Measurements from ENCODE around the gene ACP7.
A peak's percentile ranks its signal among the peaks of the same experiment; 100 is the strongest.
"Not testable (repeated sequence)": the region's sequence is repeated elsewhere in the genome, so short reads cannot be mapped to it uniquely, and the experiment has no call there.

The ACP7 gene

DNA sequence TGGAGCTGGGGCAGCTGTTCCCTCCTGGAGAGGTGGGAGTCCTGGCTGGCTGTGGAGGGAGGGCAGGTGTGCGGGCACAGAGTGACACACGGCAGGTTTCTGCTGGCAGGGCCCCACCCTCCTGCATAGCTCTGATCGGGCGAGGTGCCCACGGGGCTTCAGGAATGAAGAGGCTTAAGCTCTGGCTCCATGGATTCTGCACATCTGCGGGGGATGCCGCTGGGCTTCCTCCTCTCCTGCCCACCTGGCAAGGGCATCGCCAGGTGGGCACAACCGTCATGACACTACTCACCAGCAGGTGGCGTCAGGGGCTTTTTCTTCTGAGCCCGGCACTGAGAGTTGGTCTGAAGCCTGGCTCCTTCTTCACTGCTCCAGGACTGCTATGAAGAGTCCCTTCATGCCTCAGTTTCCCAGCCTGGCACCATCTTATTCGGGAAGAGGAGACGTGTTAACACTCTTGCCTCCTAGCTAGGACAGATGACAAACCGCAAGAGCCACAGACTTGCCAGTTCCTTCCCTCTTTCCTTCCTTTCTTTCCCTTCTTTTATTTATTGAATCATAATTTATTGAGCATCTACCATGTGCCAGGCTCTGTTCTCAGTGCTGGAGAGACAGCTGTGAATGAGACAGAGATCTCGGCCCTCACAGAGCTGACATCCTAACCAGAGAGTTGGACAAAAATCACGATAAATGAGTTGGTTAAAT, 26.2 kb downstream of the ACP7 start:
- no peak for FAIRE-seq

DNA sequence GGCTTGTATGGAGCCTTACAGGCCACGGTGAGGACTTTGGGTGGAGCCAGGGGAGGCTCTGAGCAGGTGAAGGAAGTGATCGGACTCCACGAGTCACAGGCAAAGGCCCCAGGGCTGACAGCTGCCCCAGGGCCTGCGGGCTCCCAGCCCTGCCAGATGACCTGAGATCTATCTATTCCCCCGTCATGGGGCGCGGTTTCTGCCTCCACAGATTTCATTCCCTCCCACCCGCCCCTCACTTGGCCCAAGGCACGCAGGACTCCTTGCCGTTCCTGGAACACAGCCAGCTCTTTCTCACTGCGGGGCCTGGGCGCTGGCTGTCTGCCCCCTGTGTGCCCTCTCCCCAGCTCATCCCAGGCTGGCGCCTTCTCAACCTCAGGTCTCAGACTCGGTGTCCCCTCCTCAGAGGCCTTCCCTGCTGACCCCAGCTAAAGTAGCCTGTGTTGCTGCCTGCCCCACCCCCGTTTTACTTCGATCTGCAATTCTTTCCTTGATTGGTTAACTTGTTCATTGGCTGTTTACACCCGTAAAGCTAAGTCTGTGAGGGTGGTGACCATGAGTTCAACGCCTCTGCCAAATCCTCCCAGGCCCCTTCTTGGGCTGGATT, 27.5 kb downstream of the ACP7 start:
- no peak for FAIRE-seq

DNA sequence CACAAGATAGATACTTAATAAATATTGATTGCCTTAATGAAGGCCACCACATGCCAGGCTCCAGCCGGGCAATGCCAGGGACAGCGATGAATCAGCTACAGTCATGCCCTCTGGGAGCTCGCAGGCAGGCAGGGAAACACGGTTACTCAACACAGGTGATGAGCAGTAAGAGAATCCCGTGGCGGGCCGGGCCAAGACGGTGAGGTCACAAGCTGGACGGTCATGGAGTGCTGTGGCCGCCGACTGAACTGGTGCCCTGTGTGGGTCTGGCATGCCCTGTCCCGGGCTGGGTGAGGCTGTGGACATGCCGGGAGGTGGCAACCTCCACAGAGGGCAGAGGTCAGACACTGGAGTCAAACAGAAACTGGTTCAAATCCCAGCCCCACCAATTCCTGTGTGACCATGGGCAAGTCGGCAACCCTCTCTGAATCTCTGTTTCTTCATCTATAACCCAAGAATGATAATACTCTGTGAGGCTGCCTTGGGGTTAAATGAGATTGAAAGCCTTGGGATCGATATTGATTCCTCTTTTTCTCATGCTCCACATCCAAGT, 28.2 kb downstream of the ACP7 start:
- FAIRE-seq, result no peak

DNA sequence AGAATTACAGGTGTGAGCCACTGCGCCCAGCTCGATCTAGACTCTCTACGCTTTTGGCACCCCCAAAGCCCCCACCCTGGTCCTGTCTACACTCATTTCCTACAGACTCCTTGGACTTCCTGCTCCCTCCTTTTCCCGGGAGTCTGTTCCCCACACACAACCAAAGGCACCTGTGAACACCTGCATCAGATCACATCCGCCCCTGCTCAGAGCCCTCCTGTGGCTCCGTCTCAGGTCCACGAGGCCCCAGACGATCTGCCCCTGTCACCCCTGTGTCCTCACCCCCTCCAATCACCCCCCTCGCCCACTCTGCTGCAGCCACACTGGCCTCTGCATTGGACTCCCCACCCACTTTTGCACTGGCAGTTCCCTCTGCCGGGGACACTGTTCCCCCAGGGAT, 29.0 kb downstream of the ACP7 start:
- no peak for FAIRE-seq

DNA sequence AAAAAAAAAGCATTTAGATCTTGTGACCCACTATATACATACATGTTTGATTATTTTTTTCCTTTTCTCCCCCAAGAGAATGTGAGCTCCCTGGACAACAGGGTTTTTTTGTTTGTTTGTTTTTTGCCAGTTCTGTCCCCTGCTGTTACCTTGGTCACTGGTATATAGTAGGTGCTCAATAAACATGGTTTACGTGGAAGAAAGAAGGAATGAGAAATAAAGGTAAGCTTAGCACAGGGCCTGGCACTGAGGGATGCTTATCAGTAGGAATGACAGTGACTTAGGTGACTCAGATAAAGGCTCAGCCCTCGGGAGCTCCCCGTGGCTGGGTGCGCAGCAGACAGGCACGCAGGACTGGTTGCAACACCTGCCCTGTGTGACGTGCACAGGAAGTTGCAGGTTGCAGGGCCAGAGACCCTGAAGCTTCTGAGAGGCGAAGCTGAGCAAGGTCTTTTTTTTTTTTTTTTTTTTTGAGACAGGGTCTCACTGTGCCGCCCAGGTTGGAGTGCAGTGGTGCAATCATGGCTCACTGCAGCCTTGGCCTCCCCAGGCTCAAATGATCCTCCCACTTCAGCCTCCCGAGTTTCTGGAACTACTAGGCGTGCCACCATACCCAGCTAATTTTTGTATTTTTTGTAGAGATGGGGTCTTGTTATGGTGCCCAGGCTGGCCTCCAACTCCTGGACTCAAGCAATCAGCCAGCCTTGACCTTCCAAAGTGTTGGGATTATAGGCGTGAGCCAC, 31.1 kb downstream of the ACP7 start:
- no peak for FAIRE-seq

DNA sequence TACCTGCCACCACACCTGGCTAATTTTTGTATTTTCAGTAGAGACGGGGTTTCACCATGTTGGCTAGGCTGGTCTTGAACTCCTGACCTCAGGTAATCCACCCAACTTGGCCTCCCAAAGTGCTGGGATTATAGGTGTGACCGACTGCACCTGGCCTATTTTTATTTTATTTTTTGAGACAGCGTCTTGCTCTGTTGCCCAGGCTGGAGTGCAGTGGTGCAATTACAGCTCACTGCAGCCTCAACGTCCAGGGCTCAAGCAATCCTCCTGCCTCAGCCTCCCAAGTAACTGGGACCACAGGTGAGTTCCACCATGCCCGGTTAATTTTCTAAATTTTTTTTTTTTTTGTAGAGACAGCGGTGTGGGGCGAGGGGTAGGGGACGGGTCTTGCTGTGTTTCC, 32.9 kb downstream of the ACP7 start:
- not testable (repeated sequence) for FAIRE-seq

DNA sequence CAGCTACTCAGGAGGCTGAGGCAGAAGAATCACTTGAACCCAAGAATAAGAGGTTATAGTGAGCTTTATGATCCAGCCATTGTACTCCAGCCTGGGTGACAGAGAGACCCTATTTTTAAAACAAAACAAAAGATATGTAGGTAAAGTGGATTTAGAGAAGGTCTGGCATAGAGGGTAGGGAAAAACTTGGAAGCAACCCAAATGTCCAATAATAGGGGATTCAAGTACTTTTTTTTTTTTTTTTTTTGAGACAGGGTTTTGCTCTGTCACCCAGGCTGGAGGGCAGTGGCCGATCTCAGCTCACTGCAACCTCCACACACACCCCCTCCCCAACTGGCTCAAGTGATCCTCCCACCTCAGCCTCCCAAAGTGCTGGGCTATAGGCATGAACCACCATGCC, 35.7 kb downstream of the ACP7 start:
- no peak for FAIRE-seq

DNA sequence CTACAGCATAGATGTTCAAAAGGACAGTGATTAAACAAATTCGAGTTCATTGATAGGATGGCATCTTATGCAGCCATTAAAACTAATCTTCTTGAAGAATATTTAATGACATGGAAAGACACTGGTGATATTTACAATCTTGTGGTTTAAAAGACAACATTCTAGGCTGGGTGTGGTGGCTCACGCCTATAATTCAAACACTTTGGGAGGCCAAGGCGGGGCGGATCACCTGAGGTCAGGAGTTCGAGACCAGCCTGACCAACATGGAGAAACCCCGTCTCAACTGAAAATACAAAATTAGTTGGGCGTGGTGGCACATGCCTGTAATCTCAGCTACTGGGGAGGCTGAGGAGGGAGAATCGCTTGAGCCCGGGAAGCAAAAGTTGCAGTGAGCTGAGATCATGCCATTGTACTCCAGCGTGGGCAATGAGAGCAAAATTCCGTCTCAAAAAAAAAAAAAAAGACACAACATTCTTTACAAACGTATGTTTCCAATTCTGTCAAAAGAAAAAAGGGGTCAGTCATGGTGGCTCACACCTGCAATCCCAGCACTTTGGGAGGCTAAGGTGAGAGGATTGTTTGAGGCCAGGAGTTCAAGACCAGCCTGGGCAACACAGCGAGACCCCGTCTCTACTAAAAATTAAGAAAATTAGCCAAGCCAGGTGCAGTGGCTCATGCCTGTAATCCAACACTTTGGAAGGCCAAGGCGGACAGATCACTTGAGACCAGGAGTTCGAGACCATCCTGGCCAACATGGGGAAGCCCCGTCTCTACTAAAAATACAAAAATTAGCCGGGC, 39.0 kb downstream of the ACP7 start:
- FAIRE-seq, result no peak

DNA sequence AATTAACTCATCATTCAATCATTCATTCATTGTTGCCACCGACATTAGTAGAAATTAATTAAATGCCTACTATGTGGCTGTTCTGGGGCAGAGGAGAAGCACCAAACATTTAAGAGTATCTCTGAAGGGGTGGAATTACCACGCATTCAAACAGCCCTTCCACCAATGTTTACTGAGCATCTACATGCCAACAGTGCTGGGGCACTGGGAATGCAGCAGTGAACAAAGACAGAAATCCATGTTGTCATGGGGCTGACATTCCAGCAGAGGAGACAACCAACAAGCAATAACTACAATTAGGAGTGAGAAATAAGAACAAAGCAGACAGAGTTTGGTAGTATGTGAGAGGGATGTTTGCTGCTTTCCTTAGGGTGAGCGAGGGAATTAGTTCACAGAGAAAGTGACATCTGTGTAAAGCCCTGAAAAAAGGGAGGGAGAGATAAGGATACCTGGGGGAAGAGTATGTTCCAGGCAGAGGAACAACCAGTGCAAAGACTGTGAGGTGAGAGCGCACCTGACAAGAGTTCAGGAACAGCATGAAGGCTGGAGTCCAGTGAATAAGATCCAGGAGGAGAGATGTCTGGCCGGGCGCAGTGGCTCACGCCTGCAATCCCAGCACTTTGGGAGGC, 40.1 kb downstream of the ACP7 start:
- FAIRE-seq, result no peak

DNA sequence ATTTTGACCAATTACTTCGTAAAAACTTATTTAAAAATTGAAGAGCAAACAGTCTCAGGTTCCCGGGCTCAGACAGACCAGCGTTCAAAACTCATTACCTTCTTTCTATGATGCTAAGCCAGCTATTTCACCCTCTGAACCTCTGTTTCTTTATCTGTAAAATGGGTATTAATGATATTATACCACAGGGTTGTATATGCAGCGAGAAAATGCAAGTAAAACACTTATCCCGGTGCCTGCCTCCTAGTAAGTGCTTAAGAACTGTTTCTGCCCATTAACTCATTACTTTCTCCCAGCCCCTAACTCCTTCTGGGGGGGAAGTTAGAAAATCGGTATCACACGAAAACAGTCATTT, 41.0 kb downstream of the ACP7 start:
- FAIRE-seq, result no peak

DNA sequence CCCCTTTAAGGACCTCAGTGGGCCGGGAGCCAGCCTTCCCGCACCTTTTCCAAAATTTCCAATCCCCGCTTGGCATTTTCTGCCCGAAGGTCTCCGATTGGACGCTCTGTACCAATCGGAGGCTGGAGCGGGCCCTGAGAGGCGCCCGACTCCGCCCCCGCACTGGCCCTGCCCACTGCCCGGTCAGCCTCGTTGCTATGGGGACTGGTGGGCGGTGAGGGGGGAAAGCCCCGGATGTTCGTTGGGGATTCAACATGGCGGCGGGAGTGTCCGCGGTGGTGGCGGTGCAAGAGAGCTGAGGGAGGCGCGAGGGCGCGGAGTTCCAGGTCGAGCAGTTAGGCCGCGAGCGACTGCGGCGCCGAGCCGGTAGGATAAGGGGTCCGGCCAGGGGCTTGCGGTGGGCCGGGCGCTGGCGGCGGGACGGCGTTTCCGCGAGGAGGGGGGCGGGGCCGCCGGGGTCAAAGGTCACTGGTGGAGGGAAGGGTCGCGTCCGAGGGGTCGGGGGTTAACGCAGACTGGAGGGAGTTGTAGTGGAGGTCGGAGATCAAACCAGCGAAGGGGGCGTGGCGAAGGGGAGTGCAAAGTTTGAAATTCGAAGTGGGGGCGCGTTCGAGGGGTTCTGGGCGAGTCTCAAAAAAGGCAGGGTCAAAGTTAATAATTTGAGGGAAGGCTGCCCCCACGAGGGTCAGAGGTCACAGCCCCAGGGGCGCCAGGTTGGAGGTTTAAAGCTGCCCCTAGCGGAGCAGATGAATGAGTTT, 41.6 kb downstream of the ACP7 start, which contains the start of gene PAK4:
PAK4 (plus strand) TSS at position 233 of the 758 bp plus-strand sequence. CDS start 43,768 bp downstream, outside the sequence.
- peak; percentile 98 for FAIRE-seq

DNA sequence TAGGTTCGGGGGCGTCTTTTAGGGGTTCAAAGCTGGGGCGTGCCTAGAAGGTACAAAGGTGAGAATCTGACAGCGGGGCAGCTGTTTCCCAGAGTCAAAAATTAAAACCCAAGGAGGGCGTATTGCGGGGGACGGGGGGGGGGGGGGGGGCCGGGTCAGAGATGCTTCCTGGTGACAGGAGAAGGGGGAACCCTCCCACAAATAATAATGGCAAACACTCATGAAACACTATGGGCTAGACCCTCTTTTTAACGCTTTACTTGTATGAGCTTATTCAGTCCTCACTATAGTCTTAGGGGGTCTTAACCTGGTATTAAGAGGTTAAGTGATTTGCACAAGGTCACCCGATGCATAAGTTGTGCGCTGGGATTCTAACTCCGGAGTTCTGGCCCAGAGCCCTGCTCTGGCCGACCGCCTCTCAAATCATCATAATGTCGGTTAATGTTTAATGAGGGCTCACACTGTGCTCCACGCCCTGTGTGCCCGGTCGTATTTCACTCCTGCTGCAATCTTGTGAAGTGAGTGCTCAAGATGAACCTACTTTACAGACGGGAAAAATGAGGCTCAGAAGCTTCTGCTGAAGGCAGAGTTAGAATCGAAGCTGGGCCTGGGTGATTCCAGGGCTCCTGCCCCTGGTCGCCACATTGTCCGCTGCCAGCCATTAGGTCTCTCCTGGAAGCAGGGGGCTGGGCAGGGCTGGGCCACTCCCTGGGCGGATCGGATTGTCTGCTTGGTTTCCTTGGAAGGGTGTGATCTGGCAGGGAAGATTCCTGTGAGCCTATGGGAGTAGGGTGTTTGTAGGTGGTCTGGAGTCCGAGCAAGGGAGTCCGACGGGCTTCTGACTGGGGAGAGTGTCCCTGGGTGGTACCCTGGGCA, 42.4 kb downstream of the ACP7 start:
- FAIRE-seq, result no peak

DNA sequence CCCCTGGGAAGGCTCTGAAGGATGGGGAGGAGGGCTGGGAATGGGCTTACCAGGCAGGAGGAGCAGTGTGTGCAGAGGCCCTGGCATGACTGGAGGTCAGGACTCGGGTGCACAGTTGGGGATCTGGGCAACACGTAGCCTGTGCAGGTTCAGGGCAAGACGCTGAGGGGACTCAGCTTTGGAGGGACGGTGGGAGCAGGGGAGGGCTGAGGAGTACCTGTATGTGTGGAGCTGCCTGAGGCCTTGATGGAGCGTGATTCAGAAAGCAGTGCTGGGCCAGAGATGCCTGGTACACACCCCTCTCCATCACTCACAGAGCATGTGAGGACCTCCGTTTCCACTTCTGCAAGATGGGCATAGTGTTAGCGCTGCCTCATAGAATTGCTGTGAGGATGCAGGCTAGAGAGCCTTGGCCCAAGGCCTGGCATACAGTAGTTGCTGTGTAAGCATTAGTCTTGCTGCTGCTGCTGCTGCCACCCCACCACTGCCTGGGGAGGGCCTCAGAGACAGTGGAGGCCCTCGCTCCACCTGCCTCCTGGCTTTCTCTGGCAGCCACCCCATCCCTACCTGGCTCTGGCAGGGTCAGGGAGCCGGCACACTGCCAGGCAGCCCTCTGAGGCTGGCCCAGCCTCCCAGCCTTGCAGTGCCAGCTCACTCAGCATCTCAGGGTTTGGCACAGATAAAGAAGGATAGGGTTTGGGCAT, 43.8 kb downstream of the ACP7 start:
- no peak for FAIRE-seq

DNA sequence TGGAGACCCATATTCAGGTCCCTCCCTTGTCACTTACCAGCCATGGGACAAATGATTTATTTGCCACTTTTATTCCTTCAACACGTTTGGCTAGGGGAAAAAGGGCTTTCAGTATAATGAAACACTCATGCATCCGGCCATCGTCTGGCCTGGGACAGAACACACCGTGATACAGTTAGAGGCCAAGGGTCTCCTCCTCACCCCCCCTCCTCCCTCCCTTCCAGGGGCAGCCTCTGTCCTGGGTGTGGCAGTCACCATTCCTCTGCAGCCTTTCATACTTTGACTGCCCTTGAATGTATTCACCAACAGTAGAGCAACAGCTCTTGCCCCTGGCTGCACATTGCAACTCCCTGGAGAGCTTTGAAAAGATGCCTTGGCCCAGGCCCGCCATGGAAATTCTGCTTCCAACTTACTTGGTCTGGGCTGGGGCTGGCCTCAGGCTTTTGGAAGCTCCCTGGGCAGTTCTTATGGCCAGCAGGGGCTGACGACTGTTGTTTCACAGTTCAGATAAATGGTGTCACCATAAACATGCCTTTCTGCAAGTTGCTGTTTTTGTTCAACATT, 44.4 kb downstream of the ACP7 start:
- FAIRE-seq, result no peak

DNA sequence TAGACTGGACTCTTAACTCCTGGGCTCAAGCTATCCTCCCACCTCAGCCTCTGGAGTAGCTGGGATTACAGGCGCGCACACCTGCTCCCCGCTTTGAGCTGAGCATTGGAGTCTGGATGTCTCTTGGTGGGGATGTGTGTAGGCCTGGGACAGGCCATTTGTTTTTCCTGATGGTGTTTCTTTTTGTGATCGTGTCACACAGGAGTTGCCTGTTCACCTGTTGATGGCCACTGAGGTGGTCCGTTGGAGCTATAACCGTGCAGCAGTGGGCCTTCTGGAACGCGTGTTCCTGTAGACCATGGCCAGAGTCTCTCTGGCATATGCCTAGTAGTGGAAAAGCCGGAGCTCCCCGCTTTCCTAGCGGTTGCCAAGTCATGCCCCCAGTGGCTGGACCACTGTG, 44.9 kb downstream of the ACP7 start:
- FAIRE-seq, result no peak

DNA sequence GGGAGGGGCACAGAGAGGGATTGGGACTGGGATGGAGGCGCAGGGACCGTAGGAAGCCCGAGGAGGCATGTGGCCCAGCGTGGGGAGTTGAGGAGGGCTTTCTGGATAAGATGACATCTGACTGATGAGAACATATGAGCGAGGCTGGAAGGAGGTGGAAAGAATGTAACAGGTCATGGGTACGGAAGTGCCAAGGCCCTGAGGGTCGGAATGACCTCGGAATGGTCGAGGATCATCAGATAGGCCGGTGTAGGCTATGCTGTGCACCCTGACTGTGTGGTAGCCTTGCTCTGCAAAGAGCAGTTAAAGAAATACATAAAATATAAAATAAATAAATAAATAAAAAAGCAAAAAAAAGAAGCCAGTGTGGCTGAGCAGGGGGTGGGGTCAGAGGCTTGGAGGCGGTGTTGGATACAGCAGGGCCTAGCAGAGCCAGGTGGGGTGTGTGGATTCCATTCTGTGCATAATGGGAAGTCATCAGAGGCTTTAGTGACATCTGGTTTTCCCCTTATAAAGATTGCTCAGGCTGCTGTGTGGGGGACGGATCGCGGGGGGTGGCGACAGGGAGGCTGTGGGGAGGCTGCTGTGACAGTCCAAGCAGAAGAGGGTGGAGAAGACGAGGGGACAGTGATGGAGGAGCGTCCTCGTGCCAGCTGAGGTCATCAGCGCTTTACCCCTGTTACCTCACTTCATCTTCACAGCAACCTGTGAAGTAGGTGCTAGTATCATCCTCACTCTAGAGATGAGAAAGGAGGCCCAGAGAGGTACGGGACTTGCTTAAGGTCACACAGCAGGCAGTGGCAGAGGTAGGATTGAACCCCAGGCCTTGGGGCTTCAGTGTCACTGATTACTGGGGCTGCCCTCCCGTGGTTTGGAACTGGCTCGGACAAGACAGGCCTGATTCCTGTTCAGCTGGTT, 46.4 kb downstream of the ACP7 start:
- no peak for FAIRE-seq

DNA sequence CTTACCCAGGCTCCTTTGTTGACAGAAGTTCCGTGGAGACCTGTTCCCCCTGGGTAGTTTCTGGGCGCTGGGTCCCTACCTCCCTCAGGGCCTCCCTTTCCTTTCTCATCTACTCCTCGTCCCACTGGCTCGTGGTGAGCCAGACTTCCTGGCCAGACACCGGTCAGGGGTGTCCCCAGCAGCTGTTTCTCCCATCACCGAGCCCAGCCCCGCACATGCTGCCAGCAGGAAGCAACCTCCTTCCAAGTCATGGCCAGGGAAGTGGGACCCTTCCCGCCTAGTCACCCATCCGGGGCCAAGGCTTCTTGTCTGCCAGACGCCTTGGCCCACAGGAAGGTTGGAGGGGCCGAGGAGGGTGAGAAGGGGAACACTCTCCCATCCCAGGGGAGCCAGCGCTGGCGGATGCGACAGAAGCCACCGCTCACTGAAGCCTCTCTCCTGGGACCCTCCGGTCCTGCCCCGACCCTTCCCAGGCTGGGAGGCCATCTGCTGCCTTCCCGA, 47.1 kb downstream of the ACP7 start:
- no peak for FAIRE-seq

DNA sequence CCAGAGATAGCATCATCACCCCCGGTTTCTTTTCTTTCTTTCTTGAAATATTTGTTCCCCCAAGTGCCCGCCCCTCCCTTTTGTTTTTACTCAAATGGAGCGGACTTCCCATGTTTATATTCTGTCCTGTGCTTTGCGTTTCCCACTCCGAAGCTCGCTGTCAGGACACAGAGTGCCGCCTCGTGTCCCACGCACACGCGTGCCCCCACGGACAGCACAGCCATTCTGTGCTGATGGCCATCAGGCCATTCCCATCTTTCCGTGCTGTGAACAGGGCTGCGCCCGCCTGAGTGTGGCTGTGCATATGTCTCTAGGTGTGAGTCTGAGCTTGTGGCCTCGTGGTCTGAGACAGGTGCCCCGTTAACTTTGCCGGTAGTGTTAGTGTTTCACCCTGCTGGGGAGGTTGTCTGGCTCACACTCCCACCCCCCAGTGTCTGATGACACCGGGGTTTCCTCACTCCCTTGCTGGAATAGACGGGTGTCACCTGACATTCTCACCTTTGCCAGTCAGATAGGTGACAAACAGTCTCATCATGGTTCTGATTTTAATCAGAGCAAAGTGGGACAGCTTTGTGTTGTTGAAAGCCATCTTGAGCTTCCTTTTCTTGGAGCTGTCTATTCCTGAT, 48.3 kb downstream of the ACP7 start:
- FAIRE-seq, result no peak

Measured in A204.1 (cell line).